ENCODE data around the gene ZG16.
"Not testable (repeated sequence)": the region's sequence is repeated elsewhere in the genome, so short reads cannot be mapped to it uniquely, and the experiment has no call there.

Gene ZG16

GRCh38 chr16:29777576-29778350, at the start of gene ZG16:
TSS of gene ZG16 (plus strand) at chr16:29778256. CDS start at chr16:29779267, 1,011 bp downstream.
- no peak for FAIRE-seq
- DNase-seq (ENCODE audit: low spot score): no peak

GRCh38 chr16:29729116-29729521, 48.9 kb upstream of the ZG16 start:
- FAIRE-seq: no peak
- DNase-seq (ENCODE audit: low spot score): peak; percentile 38

GRCh38 chr16:29730649-29731048, 47.4 kb upstream of the ZG16 start:
- DNase-seq (ENCODE audit: low spot score) (no peak), FAIRE-seq (no peak)

- FAIRE-seq; DNase-seq (ENCODE audit: low spot score): not testable (repeated sequence)
These were observed 46.1 kb upstream of the ZG16 start for GRCh38 chr16:29731768-29732601.

- FAIRE-seq (no peak), DNase-seq (ENCODE audit: low spot score) (no peak)
These were observed 43.3 kb upstream of the ZG16 start for GRCh38 chr16:29734786-29735185.

GRCh38 chr16:29736112-29736511, 41.9 kb upstream of the ZG16 start:
- FAIRE-seq (no peak), DNase-seq (ENCODE audit: low spot score) (no peak)

- no peak for FAIRE-seq
- no peak for DNase-seq (ENCODE audit: low spot score)
These were observed 41.3 kb upstream of the ZG16 start for GRCh38 chr16:29736764-29737163.

- FAIRE-seq (no peak), DNase-seq (ENCODE audit: low spot score) (no peak)
These were observed 40.3 kb upstream of the ZG16 start for GRCh38 chr16:29737713-29738112.

- FAIRE-seq (no peak), DNase-seq (ENCODE audit: low spot score) (no peak)
These were observed 39.5 kb upstream of the ZG16 start for GRCh38 chr16:29738514-29738913.

- not testable (repeated sequence) for DNase-seq (ENCODE audit: low spot score); FAIRE-seq
These were observed 38.0 kb upstream of the ZG16 start for GRCh38 chr16:29739927-29740629.

- FAIRE-seq: not testable (repeated sequence)
These were observed 37.4 kb upstream of the ZG16 start for GRCh38 chr16:29740630-29741015.

GRCh38 chr16:29742683-29743275, 35.3 kb upstream of the ZG16 start:
- DNase-seq (ENCODE audit: low spot score) (no peak), FAIRE-seq (no peak)

More at GRCh38 chr16:29740630-29741015, 37.4 kb upstream of the ZG16 start:
- not testable (repeated sequence) for DNase-seq (ENCODE audit: low spot score)

GRCh38 chr16:29743475-29743826, 34.6 kb upstream of the ZG16 start:
- FAIRE-seq: no peak
- DNase-seq (ENCODE audit: low spot score): no peak

- no peak for FAIRE-seq
- DNase-seq (ENCODE audit: low spot score): no peak
These were observed 34.1 kb upstream of the ZG16 start for GRCh38 chr16:29743827-29744531.

GRCh38 chr16:29744541-29745101, 33.4 kb upstream of the ZG16 start:
- DNase-seq (ENCODE audit: low spot score) (no peak), FAIRE-seq (no peak)

GRCh38 chr16:29745121-29745852, 32.8 kb upstream of the ZG16 start:
- FAIRE-seq (no peak), DNase-seq (ENCODE audit: low spot score) (no peak)

- no peak for DNase-seq (ENCODE audit: low spot score)
These were observed 32.2 kb upstream of the ZG16 start, which contains the start of gene C16orf54 for GRCh38 chr16:29745853-29746345. TSS of gene C16orf54 (minus strand) at chr16:29745990. CDS start at chr16:29744951, 1,039 bp downstream.

GRCh38 chr16:29746518-29746917, 31.5 kb upstream of the ZG16 start:
- not testable (repeated sequence) for DNase-seq (ENCODE audit: low spot score); FAIRE-seq

More at GRCh38 chr16:29745853-29746345, 32.2 kb upstream of the ZG16 start, which contains the start of gene C16orf54:
- FAIRE-seq: no peak

Data from RCC 7860 (cell line).